PC-3 (cell line): Measurements from ENCODE around the gene NOTCH1.

ENCODE experiments used
- CTCF ChIP-seq: fragments of 300-600 bp; sonication (generic); conservative IDR thresholded peaks from 2 replicates; pipeline ENCODE4 v1.5.1; 2017; ENCODE audit warnings: antibody characterized with exemption, low read depth, mild to moderate bottlenecking, low read length
- EZH2 ChIP-seq: fragments of 300-600 bp; sonication (generic); IDR thresholded peaks from one replicate; pipeline ENCODE4 v1.6.1; 2017; ENCODE audit warnings: antibody characterized with exemption, mild to moderate bottlenecking, low read length; ENCODE audit not compliant: unreplicated experiment
- EZH2phosphoT487 ChIP-seq: fragments of 300-600 bp; sonication (generic); IDR thresholded peaks from 2 replicates; pipeline ENCODE4 v1.6.1; 2018; ENCODE audit warnings: mild to moderate bottlenecking, antibody characterized with exemption, low read length, borderline replicate concordance

- no peak for TF ChIP-seq EZH2
- no peak for TF ChIP-seq CTCF
- no peak for TF ChIP-seq EZH2phosphoT487
Measured at GRCh38 chr9:136552117-136552703, 6.4 kb upstream of the NOTCH1 start.
